Activated naive CD4-positive, alpha-beta T cell treated with anti-CD3 and anti-CD28 coated beads, Interleukin-2, amount 50 U/mL, for 72 hours (primary cell): ENCODE measurements around the gene EML6. TPM values are rescaled to one million over a fixed set of nuclear protein-coding genes. Genes with fewer than 3 reads are reported as not detected.
"Not testable (repeated sequence)": the region's sequence is repeated elsewhere in the genome, so short reads cannot be mapped to it uniquely, and the experiment has no call there.

ENCODE experiments used
- ATAC-seq, 2 donors: fragments of 150-1000 bp; cut with Tn5 transposase; 2 replicates each; pipeline ENCODE4 v1.10.0; 2021; ENCODE audit warnings: mild to moderate bottlenecking in 2 of 2, moderate library complexity in 2 of 2
- DNase-seq, 2 donors: peaks; one replicate each; pipeline ENCODE4 v3.0.0; 2021 to 2022; ENCODE audit warnings: low spot score in 2 of 2
- H3K27ac Mint-ChIP-seq, 2 donors: one replicate each; pipeline ENCODE4 v1.8.0; 2022; ENCODE audit warnings: mild to moderate bottlenecking in 2 of 2, mixed read lengths in 2 of 2
- H3K36me3 Mint-ChIP-seq, 2 donors: one replicate each; pipeline ENCODE4 v1.8.0; 2022; ENCODE audit warnings: mixed read lengths in 2 of 2
- H3K9me3 Mint-ChIP-seq, 2 donors: one replicate each; pipeline ENCODE4 v1.8.0; 2022; ENCODE audit warnings: mixed read lengths in 2 of 2
- total RNA-seq, 2 donors: library from RNA; stranded (reverse); gene quantifications; one replicate each; pipeline ENCODE4 v1.2.3, GENCODE V29; 2022

EML6 gene
- total RNA-seq, 2 donors from 2014 or later: 0.30 to 2.4 TPM

DNA sequence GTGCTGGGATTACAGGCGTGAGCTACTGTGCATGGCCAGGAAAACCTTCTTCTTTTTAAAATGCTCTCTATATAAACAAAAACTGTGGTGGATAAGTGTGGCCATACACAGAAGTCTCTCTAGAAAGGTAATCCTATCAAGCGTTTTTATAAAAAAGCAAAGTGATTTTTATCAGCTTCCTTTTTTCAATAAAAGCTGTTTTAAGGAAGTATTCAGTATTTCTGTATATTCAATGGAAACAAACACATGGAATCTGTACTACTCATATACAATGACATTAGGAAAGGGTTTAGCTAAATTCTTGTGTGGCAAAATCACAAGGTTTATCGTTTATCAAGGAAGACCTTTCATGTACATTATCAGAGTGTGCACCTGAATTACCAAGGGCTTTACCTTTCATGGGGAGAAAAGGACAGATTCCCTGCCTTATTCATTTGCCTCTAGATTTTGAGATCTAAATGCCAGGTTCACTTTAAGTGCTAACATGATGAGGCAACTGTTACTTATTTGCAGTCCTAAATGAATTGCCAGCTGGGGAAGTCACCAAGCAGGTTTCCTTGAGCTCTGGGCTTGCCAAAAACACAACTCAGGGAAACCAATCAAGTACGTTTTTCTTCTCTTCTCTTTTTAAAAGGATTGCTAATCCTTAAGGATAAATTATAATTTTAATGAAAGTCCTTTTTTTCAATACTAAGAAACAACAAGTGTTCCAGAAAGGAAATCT, 256.0 kb downstream of the EML6 start:
- H3K9me3 Mint-ChIP-seq: no peaks in the 10 kb centered on the region
- H3K27ac Mint-ChIP-seq: no peak overlapping the region
- H3K36me3 Mint-ChIP-seq: peaks cover 0 to 5% of the 10 kb centered on the region in 2 donors
- no peak for ATAC-seq
- no peak for DNase-seq

DNA sequence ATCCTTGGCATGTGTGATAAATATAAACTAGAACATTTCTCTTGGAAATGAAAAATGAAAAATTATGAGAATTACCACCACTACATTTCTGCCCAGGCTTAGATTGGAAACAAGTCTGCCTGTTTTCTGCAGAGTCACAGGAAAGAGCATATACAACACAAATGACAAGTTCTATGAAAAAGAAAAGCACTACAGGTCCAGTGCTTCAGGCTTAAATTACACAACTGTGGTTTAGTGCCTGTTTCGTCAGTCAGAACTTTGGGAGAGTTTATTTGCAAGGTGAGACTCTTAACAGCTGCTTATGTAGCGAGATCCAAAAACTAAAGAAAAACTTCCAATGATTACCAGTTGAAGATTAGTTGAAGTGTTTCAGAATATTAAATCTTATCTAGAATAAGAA, 257.9 kb downstream of the EML6 start:
- DNase-seq (no peak), ATAC-seq (no peak)
- no peak overlapping the region for H3K27ac Mint-ChIP-seq
- H3K9me3 Mint-ChIP-seq: no peaks in the 10 kb centered on the region
- H3K36me3 Mint-ChIP-seq: peaks cover 3 to 16% of the 10 kb centered on the region in 2 donors

DNA sequence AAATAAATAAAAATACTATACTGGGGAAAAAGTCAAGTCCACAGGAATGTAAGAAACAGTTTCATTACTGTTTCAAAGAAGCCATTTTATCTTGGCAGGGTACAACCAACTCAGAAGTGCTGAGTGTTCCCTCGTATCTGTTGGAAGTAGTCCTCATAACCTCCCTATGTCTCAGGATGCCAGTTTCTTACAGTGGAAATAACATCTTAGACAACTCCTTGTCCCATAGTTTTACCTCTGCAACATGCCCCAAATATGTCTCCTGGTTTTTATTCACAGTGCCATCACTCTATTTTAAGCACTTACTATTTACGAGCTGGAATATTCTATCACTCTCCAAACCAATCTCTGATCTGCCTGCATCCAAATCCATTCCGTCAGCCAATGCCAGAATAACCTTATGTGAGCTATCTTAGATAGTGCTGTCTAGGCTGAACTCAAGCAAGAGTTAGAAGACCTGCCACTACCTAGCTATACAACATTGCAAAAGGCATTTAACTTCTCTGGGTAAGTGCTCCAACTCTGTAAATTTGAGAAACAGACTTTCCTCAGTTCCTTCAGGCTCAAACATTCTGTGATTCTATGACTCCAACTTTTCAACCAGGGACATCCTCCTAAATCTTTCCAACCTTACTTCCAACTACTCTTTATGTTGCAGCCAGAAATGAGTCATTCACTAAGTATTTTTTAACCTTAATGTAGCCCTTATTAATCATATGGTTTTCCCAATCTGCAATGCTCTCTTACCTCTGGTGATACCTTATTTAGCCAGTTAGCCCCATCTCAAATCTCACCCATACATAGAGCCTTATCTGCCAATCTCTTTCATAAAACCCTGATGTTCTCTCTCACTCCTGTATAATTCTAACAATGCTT, 260.1 kb downstream of the EML6 start:
- Mint-ChIP-seq H3K27ac (no peak overlapping the region), H3K9me3 (no peaks in the 10 kb centered on the region), H3K36me3 (peaks cover 11 to 21% of the 10 kb centered on the region in 2 donors)
- no peak for ATAC-seq
- DNase-seq: no peak

DNA sequence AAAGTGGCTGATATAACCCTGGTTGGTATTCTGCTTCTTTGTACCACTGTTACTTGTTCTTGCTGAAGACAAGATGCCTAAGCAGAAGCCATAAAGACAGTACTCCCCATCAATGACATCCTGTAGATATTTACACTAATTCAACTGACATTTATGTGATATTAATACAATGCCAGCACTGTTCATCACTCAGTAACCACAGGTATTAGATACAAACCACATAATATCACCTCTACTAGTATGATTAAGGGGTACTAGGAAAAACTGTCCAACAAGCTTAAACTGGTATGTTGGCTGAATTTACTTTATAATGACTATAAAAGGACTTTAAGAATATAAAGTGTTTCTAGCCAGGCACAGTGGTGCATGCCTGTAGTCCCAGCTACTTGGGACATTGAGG, 261.0 kb downstream of the EML6 start:
- no peaks in the 10 kb centered on the region for H3K9me3 Mint-ChIP-seq
- peaks cover 11 to 21% of the 10 kb centered on the region in 2 donors for H3K36me3 Mint-ChIP-seq
- ATAC-seq: no peak
- no peak overlapping the region for H3K27ac Mint-ChIP-seq
- DNase-seq: no peak

DNA sequence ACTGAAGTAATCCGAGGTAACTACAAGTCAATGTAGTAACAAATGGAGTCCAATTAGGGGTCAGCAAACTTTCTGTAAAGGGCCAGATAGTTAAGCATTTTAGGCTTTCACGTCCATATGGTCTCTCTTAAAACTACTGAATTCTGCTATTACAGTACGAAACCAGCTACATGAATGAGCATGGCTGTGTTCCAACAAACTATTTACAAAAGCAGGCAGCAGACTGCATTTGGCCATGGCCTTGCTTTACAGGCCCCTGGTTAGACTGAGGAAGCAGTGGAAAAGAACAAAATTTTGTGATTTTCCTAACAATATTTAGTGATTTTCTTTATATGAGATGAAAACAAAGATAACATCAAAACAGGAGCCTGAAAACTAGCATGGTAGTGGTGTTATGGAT, 262.8 kb downstream of the EML6 start:
- DNase-seq: no peak
- Mint-ChIP-seq H3K36me3 (peaks cover 11 to 21% of the 10 kb centered on the region in 2 donors), H3K27ac (no peak overlapping the region), H3K9me3 (no peaks in the 10 kb centered on the region)
- no peak for ATAC-seq

DNA sequence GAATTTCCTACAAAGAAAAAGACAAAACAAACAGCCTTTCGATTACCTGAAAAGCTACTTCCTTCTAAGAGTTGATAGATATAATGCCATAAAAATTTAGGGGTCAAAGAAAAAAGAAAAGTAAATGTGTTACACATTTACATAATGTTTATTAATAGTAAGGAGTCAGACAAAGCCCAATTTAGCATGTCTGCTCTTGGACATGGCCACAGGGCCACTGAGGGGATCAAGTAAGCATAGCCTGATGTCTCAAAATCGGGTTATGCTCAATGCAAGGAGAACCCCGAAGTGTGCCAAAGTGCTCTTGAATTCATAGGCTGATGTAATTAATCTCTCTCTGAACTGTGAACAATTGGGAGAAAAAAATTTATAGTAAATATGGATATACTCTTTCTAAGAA, 265.1 kb downstream of the EML6 start:
- no peak for ATAC-seq
- Mint-ChIP-seq H3K27ac (peak overlapping the region in 1 of 2 donors; percentile 3), H3K36me3 (peaks cover 11 to 15% of the 10 kb centered on the region in 2 donors), H3K9me3 (no peaks in the 10 kb centered on the region)
- DNase-seq: no peak

DNA sequence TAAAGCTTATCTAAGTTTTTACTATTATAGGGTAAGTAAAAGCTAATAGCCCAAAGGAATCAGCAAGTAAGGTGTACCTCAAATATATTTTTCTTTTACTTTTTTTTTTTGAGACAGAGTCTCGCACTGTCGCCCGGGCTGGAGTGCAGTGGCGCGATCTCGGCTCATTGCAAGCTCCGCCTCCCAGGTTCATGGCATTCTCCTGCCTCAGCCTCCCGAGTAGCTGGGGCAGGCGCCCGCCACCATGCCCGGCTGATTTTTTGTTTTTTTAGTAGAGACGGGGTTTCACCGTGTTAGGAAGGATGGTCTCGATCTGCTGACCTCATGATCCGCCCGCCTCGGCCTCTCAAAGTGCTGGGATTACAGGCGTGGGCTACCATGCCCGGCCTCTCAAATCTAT, 267.2 kb downstream of the EML6 start:
- DNase-seq, H3K9me3 Mint-ChIP-seq, ATAC-seq, H3K27ac Mint-ChIP-seq: not testable (repeated sequence)
- H3K36me3 Mint-ChIP-seq: peaks cover 11 to 15% of the 10 kb centered on the region in 2 donors

DNA sequence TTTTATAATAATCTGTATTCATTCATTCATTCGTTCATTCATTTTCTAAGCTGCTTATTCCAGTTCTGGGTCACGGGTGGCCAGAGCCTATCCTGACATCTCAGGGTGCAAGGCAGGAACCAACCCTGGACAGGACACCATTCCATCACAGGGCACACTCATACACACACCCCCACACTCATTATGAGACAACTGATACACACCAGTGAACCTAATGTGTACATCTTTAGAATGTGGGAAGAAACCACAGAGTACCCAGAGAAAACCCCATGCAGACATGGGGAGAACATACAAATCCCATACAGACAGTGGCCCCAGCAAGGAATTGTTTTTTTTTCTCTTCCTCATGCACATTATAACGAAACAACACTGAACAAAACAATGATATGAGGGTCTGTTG, 272.1 kb downstream of the EML6 start:
- Mint-ChIP-seq H3K27ac (no peak overlapping the region), H3K36me3 (peaks cover 0 to 6% of the 10 kb centered on the region in 2 donors), H3K9me3 (no peaks in the 10 kb centered on the region)
- DNase-seq (no peak), ATAC-seq (peak in 1 of 2 donors; percentile 40)

DNA sequence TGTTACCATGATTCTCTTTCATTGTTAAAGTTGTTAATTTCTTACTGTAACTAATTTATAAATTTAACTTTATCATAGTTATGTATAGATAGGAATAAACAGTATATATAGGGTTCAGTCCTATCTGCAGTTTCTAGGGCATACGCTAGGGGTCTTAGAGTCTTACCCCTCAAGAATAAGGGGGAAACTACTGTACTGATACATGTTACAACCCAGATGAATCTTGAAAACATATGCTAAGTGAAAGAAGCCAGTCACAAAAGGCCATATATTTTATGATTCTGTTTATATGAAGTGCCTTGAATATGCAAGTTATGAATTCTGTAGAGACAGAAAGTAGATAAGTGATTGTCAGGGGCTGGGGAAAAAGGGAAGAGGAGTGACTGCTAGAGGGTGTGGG, 274.4 kb downstream of the EML6 start:
- Mint-ChIP-seq H3K36me3 (peaks cover 0 to 6% of the 10 kb centered on the region in 2 donors), H3K27ac (no peak overlapping the region), H3K9me3 (no peaks in the 10 kb centered on the region)
- ATAC-seq: no peak
- no peak for DNase-seq

DNA sequence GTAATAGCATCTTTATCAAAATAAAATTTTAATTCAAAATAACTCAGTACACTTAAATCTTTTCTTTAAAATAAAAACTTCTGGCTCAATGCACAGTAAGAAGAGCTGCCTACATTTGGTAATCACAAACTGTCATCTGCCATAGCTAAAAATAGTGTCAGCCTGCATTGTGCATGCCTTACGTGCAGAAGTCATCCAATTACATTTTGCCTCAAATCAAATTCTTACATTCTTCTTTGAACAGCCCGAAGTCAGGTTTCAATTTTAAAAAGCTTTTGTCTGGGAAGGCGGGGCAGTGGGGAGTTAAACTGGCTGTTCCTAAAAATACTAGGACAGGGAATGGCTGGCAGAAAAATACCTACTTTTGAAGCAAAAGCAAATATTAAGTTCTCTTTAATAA, 275.7 kb downstream of the EML6 start:
- Mint-ChIP-seq H3K36me3 (peaks cover 0 to 5% of the 10 kb centered on the region in 2 donors), H3K9me3 (no peaks in the 10 kb centered on the region), H3K27ac (no peak overlapping the region)
- DNase-seq: no peak
- no peak for ATAC-seq

DNA sequence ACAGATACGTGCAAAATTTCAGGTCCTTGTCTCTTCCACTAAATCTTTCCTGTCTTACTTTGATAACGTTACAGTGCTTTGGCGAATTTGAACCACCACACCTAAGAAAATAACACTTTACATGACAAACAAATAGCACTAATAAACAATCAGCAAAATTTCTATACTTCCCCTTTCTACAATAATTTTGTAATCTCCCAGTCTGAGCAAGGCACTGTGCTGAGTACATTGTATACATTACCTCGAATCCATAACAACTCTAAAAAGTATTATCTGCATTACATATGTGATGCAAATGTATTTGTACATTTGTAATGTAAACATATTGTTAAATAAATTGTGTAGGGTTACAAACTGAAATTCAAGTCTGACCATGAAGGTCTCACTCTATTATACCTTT, 276.9 kb downstream of the EML6 start:
- DNase-seq (no peak), ATAC-seq (no peak)
- Mint-ChIP-seq H3K9me3 (no peaks in the 10 kb centered on the region), H3K36me3 (no peaks in the 10 kb centered on the region), H3K27ac (no peak overlapping the region)

DNA sequence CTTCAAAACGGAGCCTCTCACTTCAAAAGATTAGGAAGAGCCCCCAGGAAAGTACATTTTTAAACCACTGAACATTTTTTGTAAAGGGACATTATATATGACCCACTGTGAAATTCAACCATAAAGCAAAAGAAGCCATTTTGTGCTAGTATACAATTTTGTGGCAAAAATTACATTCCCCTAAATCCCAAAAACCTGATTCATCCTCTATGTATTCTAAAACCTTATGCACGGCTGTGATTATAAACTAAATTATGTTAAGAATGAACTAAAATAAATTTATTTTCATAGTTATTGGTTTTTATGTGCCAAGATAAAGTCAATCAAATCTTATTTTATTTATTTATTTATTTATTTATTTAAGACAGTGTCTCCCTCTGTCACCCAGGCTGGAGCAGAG, 278.3 kb downstream of the EML6 start:
- Mint-ChIP-seq H3K36me3 (no peaks in the 10 kb centered on the region), H3K9me3 (no peaks in the 10 kb centered on the region), H3K27ac (no peak overlapping the region)
- no peak for DNase-seq
- ATAC-seq: no peak

DNA sequence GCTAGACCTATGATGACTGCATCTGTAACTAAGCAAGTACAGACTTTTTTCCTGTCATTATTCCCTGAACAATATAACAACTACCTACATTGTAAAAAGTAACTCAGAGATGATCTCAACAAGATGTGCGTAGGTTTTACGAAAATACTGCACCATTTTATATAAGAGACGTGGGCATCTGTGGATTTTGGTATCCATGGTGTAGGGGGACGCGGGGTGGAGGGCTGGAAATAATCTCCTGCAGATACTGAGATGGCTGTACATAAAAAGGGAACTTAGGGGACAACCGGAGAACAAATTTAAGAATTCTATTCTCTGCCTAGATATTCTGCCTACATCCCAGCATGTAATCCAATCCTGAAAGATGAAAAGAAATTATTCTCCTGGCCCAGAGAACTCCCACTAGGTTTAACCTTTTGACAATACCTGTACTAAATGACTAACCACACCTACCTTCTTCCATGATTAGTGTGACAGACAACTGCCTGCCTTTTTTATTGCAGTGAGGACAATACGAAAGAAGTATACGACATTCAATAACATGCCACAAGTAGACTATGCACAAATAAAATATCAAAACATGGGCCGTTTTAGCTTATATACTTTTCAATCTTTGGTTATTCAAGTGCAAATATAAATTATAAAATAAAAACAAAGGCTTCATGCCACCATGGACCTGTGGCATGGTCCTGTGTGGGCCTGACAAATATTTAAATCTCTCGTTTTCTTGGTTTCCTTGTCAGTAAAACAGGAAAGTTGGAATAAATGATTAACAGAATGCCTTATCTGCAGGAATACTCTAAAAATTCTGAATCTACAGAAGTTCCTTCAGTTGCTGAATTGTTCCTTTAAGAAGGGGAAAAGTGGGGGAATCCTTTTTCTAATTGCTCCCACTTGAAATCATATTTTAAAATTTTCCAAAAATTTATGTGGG, 280.5 kb downstream of the EML6 start:
- no peaks in the 10 kb centered on the region for H3K9me3 Mint-ChIP-seq
- no peaks in the 10 kb centered on the region for H3K36me3 Mint-ChIP-seq
- no peak for ATAC-seq
- no peak overlapping the region for H3K27ac Mint-ChIP-seq
- DNase-seq: no peak

DNA sequence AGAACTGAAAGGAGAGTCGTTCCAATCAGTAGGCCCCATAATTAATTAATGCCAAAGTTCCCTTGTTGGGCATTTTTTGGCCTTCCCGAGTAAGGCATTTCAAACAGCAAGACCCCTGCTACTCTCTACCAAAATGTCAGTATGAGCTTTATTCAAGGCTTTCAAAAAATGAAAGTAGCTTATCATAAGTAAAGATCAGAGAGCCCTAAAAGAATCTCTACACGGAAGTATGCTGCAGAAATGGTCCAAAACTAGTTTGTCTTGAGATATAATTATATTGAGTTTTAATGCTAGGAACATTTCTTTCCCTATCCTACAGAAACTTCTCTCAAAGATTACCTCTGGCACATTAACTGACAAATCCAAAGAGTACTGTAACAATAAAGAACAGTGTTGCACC, 282.8 kb downstream of the EML6 start:
- no peaks in the 10 kb centered on the region for H3K9me3 Mint-ChIP-seq

DNA sequence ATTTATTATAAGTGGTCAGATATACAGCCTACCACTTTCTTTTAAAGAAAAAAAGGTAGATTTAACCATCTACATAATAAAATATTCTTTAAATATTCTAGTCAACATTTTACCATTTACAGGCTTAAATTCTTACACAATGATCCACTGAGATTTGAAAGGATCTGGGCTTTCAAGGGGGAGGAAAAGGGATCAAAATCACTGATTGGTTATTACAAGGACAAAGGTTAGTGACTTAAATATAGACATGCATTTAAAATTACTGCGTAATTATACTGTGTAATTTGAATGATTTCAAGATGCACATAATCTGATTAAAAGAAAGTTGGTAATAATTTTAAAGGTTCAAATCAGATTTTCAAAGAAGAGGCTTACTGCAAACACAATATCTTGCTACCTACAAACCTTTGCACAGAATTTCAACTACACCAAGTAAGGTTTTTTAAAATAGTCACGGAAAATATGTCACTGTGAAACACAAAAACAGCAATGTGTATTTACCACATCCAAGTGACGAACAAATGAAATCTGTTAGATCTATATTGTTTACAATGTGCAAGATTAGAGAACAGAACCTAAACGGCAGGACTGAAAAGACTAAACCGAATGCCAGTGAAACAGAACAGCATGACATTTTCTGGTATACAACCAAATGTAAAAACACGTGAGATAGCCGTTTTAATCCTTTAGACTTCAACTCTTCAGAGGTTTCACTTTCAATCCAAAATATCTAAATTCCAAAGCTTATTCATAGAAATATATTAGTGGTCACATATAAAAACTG, 286.0 kb downstream of the EML6 start:
- DNase-seq (no peak), ATAC-seq (peak in 1 of 2 donors; percentile 51)
- Mint-ChIP-seq H3K9me3 (no peaks in the 10 kb centered on the region), H3K36me3 (no peaks in the 10 kb centered on the region), H3K27ac (no peak overlapping the region)

More for the DNA sequence above, 282.8 kb downstream of the EML6 start:
- Mint-ChIP-seq H3K27ac (no peak overlapping the region), H3K36me3 (no peaks in the 10 kb centered on the region)
- no peak for ATAC-seq
- no peak for DNase-seq

DNA sequence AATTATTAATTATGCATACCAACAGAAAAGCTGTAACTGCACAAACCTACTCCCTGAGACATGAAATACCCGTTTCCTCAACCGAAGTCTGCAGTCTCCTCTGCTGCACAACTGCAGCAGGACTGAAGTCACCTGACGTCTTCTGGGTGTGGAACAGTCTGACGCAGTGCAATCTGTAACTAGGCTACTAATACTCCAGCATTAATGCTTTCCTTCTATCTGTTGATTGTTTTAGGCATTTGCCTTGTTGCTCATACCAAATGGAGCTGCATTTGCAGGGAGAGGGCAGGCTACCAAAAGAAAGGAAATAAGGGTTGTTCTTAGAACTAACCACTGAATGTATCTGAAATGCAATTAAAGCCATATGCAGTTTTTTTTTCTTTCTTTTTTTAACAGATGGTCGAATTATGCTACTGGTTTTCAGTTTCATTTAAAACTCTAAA, 286.7 kb downstream of the EML6 start:
- Mint-ChIP-seq H3K27ac (peak overlapping the region in 1 of 2 donors; percentile 16), H3K36me3 (no peaks in the 10 kb centered on the region)
- ATAC-seq: peak; percentile 82 to 83

More for the DNA sequence above, 286.7 kb downstream of the EML6 start:
- no peaks in the 10 kb centered on the region for H3K9me3 Mint-ChIP-seq
- DNase-seq: no peak
